HepG2 (cell line): ENCODE results near the gene TRANK1.

Experiments used
- CEBPG ChIP-seq: IDR thresholded peaks from 2 replicates; pipeline ENCODE4 v1.6.1; 2016
- CTCF ChIP-seq: sonication (generic); formaldehyde crosslinking; IDR thresholded peaks from 2 replicates; pipeline ENCODE4 v1.5.0; 2020; ENCODE audit warnings: mild to moderate bottlenecking, missing genetic modification reagents, moderate library complexity
- DRAP1 ChIP-seq: IDR thresholded peaks from 2 replicates; pipeline ENCODE4 v1.6.1; 2016; ENCODE audit warnings: missing genetic modification reagents, missing compliant biosample characterization
- MAX ChIP-seq: IDR thresholded peaks from 2 replicates; pipeline ENCODE4 v1.6.1; 2012; ENCODE audit warnings: inconsistent platforms
- POLR2A ChIP-seq, 2 experiments: IDR thresholded peaks; 2 replicates each; pipeline ENCODE4 v1.6.1; 2011; ENCODE audit warnings: low read depth in 2 of 2, low read length in 2 of 2, mild to moderate bottlenecking in 1 of 2, moderate library complexity in 1 of 2; ENCODE audit not compliant: insufficient read depth in 1 of 2
- RAD21 ChIP-seq: fragments of 450-650 bp; formaldehyde crosslinking; IDR thresholded peaks from 2 replicates; pipeline ENCODE4 v1.5.0; 2020; ENCODE audit warnings: mild to moderate bottlenecking
- STAG1 ChIP-seq: sonication (generic); formaldehyde crosslinking; IDR thresholded peaks from 2 replicates; pipeline ENCODE4 v1.4.0; 2020; ENCODE audit warnings: missing genetic modification reagents
- TBX2 ChIP-seq: sonication (generic); formaldehyde crosslinking; IDR thresholded peaks from 2 replicates; pipeline ENCODE4 v1.5.0; 2020; ENCODE audit warnings: missing genetic modification reagents, mild to moderate bottlenecking, borderline replicate concordance
- ZFP36 ChIP-seq: fragments of 150-350 bp; IDR thresholded peaks from 2 replicates; pipeline ENCODE4 v1.6.1; 2018; ENCODE audit warnings: borderline replicate concordance, low read length, low read depth; ENCODE audit not compliant: partially characterized antibody
- ZFP91 ChIP-seq: sonication (generic); formaldehyde crosslinking; IDR thresholded peaks from 2 replicates; pipeline ENCODE4 v1.9.0; 2022; ENCODE audit warnings: missing genetic modification reagents, mild to moderate bottlenecking, borderline replicate concordance
- ZNF331 ChIP-seq: sonication (generic); formaldehyde crosslinking; IDR thresholded peaks from 2 replicates; pipeline ENCODE4 v1.4.0; 2020; ENCODE audit warnings: missing genetic modification reagents
- ZNF501 ChIP-seq: sonication (generic); formaldehyde crosslinking; IDR thresholded peaks from 2 replicates; pipeline ENCODE4 v1.5.1; 2020; ENCODE audit warnings: mild to moderate bottlenecking, moderate library complexity, missing genetic modification reagents
- ZNF749 ChIP-seq: sonication (generic); formaldehyde crosslinking; IDR thresholded peaks from 2 replicates; pipeline ENCODE4 v1.8.0; 2022; ENCODE audit warnings: mild to moderate bottlenecking, missing genetic modification reagents, moderate library complexity, borderline replicate concordance
- TF ChIP-seq, protein P1 (sequence below): sonication (generic); formaldehyde crosslinking; IDR thresholded peaks from 2 replicates; pipeline ENCODE4 v1.5.0; 2020; ENCODE audit warnings: mild to moderate bottlenecking, missing genetic modification reagents, borderline replicate concordance

GRCh38 chr3:36941658-36942057 is 3.2 kb downstream of the TRANK1 start:
- TF ChIP-seq ZFP36: no peak
- TF ChIP-seq RAD21 (CRISPR knock-in tag): no peak
- TF ChIP-seq MAX: no peak
- no peak for TF ChIP-seq ZFP91
- TF ChIP-seq CEBPG (CRISPR knock-in tag): no peak
- TF ChIP-seq POLR2A (IDR thresholded peaks at IDR 0.05; ENCODE audit: insufficient read depth in 1 of 2, low read depth in 2 of 2, low read length in 2 of 2): no peak
- no peak for TF ChIP-seq TBX2 (CRISPR knock-in tag)
- TF ChIP-seq ZNF501 (CRISPR knock-in tag): no peak
- no peak for TF ChIP-seq ZNF749
- TF ChIP-seq, protein P1, sequence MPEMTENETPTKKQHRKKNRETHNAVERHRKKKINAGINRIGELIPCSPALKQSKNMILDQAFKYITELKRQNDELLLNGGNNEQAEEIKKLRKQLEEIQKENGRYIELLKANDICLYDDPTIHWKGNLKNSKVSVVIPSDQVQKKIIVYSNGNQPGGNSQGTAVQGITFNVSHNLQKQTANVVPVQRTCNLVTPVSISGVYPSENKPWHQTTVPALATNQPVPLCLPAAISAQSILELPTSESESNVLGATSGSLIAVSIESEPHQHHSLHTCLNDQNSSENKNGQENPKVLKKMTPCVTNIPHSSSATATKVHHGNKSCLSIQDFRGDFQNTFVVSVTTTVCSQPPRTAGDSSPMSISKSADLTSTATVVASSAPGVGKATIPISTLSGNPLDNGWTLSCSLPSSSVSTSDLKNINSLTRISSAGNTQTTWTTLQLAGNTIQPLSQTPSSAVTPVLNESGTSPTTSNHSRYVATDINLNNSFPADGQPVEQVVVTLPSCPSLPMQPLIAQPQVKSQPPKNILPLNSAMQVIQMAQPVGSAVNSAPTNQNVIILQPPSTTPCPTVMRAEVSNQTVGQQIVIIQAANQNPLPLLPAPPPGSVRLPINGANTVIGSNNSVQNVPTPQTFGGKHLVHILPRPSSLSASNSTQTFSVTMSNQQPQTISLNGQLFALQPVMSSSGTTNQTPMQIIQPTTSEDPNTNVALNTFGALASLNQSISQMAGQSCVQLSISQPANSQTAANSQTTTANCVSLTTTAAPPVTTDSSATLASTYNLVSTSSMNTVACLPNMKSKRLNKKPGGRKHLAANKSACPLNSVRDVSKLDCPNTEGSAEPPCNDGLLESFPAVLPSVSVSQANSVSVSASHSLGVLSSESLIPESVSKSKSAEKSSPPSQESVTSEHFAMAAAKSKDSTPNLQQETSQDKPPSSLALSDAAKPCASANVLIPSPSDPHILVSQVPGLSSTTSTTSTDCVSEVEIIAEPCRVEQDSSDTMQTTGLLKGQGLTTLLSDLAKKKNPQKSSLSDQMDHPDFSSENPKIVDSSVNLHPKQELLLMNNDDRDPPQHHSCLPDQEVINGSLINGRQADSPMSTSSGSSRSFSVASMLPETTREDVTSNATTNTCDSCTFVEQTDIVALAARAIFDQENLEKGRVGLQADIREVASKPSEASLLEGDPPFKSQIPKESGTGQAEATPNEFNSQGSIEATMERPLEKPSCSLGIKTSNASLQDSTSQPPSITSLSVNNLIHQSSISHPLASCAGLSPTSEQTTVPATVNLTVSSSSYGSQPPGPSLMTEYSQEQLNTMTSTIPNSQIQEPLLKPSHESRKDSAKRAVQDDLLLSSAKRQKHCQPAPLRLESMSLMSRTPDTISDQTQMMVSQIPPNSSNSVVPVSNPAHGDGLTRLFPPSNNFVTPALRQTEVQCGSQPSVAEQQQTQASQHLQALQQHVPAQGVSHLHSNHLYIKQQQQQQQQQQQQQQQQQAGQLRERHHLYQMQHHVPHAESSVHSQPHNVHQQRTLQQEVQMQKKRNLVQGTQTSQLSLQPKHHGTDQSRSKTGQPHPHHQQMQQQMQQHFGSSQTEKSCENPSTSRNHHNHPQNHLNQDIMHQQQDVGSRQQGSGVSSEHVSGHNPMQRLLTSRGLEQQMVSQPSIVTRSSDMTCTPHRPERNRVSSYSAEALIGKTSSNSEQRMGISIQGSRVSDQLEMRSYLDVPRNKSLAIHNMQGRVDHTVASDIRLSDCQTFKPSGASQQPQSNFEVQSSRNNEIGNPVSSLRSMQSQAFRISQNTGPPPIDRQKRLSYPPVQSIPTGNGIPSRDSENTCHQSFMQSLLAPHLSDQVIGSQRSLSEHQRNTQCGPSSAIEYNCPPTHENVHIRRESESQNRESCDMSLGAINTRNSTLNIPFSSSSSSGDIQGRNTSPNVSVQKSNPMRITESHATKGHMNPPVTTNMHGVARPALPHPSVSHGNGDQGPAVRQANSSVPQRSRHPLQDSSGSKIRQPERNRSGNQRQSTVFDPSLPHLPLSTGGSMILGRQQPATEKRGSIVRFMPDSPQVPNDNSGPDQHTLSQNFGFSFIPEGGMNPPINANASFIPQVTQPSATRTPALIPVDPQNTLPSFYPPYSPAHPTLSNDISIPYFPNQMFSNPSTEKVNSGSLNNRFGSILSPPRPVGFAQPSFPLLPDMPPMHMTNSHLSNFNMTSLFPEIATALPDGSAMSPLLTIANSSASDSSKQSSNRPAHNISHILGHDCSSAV (CRISPR knock-in tag): no peak
- no peak for TF ChIP-seq STAG1 (CRISPR knock-in tag)
- TF ChIP-seq DRAP1: no peak
- TF ChIP-seq CTCF: no peak
- TF ChIP-seq ZNF331 (CRISPR knock-in tag): no peak
